Chondrocyte (in vitro differentiated cells): ENCODE measurements around the gene SKAP1. TPM values are rescaled to one million over a fixed set of nuclear protein-coding genes. Genes with fewer than 3 reads are reported as not detected.

Source experiments
- DNase-seq: peaks from one replicate; pipeline ENCODE4 v3.0.0; 2021; ENCODE audit warnings: mixed read lengths, low spot score
- H3K27ac Mint-ChIP-seq: one replicate; pipeline ENCODE4 v1.8.0; 2021; ENCODE audit warnings: mild to moderate bottlenecking, moderate library complexity, mixed read lengths; ENCODE audit not compliant: unreplicated experiment
- H3K27me3 Mint-ChIP-seq: 2 replicates; pipeline ENCODE4 v1.8.0; 2021; ENCODE audit warnings: low read depth, mixed read lengths
- H3K36me3 Mint-ChIP-seq: 2 replicates; pipeline ENCODE4 v1.8.0; 2021; ENCODE audit warnings: low read depth, mixed read lengths
- H3K4me1 Mint-ChIP-seq: 2 replicates; pipeline ENCODE4 v1.8.0; 2021; ENCODE audit warnings: low read depth, mild to moderate bottlenecking, mixed read lengths
- H3K4me3 Mint-ChIP-seq: one replicate; pipeline ENCODE4 v1.8.0; 2021; ENCODE audit warnings: mild to moderate bottlenecking, moderate library complexity, mixed read lengths; ENCODE audit not compliant: unreplicated experiment
- H3K9me3 Mint-ChIP-seq: 2 replicates; pipeline ENCODE4 v1.8.0; 2021; ENCODE audit warnings: low read depth, mixed read lengths
- total RNA-seq: library from RNA; stranded (reverse); gene quantifications from 3 replicates; pipeline ENCODE4 v1.2.1, GENCODE V29; 2021
- TF ChIP-seq, protein P1 (sequence below): fragments of 200-600 bp; sonication (generic); IDR thresholded peaks from 2 replicates; pipeline ENCODE4 v1.5.0; 2021; ENCODE audit warnings: antibody characterized with exemption, mild to moderate bottlenecking, moderate library complexity

The SKAP1 gene
- total RNA-seq, 1 donor from 2014 or later = not detected

DNA sequence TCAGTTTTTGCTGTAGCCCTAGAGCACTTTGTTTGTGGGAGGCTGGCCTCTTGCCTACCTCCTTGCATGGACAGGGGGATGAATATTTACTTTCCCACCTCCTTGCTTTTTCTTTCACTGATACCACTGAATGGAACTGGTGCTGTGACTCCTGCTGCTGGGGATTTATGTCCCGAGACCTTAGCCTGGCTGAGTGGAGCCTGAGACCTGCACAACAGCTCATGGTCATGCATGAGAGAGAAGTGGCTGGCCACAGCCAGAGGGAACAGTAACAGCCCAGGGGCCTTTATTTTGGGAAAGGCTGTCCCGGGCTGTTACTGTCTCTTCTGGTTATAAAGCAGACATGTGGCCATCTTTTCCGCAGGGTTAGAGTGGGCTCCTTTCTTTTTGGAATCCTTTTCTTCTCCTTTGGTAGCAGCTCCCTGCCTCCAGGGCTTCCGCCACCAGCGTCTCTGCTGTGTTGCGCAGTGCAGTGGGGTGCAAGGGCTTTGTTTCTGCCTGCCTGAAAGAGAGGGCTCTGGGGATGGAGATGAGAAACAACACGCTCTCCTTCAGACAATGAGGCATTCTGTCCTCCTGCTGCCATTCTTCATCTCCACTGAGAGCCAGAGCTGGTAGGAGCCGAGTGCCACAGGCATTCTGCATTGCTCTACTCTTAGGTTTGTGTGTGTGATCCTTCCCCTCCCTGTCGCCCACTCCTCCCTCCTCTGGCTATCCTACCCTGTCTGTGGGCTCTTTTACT is 307.9 kb downstream of the SKAP1 start:
- peaks cover 16% of the 10 kb centered on the region for H3K4me1 Mint-ChIP-seq
- no peaks in the 10 kb centered on the region for H3K27me3 Mint-ChIP-seq
- peaks cover 26% of the 10 kb centered on the region for H3K36me3 Mint-ChIP-seq
- H3K27ac Mint-ChIP-seq = no peak overlapping the region
- H3K9me3 Mint-ChIP-seq = no peaks in the 10 kb centered on the region
- no peak for DNase-seq
- no peak overlapping the region for H3K4me3 Mint-ChIP-seq
- TF ChIP-seq, protein P1, sequence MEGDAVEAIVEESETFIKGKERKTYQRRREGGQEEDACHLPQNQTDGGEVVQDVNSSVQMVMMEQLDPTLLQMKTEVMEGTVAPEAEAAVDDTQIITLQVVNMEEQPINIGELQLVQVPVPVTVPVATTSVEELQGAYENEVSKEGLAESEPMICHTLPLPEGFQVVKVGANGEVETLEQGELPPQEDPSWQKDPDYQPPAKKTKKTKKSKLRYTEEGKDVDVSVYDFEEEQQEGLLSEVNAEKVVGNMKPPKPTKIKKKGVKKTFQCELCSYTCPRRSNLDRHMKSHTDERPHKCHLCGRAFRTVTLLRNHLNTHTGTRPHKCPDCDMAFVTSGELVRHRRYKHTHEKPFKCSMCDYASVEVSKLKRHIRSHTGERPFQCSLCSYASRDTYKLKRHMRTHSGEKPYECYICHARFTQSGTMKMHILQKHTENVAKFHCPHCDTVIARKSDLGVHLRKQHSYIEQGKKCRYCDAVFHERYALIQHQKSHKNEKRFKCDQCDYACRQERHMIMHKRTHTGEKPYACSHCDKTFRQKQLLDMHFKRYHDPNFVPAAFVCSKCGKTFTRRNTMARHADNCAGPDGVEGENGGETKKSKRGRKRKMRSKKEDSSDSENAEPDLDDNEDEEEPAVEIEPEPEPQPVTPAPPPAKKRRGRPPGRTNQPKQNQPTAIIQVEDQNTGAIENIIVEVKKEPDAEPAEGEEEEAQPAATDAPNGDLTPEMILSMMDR = no peak

DNA sequence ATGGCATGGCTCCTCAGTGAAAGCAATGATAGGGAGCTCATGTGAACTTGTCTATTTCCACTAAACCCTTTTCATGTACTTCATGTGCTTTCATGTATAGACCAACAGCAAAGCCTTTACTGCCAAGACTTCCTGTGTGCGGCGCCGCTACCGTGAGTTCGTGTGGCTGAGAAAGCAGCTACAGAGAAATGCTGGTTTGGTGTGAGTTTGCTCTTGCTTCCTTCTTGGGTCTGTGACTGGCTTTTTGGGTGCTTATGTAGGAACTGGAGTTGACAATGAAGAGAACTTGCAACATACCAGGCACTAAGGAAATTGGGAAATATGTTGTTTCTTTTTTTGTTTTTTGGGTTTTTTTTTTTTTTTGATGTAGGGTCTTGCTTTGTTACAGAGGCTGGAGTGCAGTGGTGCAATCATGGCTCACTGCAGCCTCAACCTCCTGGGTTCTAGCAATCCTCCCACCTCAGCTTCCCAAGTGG is 316.8 kb downstream of the SKAP1 start:
- no peak for DNase-seq
- Mint-ChIP-seq H3K4me3 (no peak overlapping the region), H3K27me3 (no peaks in the 10 kb centered on the region), H3K27ac (peak overlapping the region; percentile 58), H3K36me3 (peaks cover 7% of the 10 kb centered on the region), H3K9me3 (no peaks in the 10 kb centered on the region), H3K4me1 (peaks cover 26% of the 10 kb centered on the region)
- TF ChIP-seq, protein P1 = no peak

DNA sequence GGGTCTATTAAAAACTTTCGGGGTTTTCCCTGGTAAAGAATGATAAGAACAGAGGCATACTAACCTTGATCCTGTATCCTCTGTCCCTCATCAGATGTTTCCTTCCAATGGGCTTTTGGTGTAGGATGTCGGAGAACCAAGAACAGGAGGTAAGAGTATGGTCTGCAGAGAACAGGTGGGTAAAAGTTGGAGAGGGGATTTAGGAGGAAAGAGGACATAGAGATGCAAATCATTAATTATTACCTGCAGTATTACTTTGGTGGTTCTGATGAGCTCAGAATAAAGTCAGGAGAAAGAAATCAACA is 318.1 kb downstream of the SKAP1 start:
- TF ChIP-seq, protein P1 = no peak
- Mint-ChIP-seq H3K4me1 (peaks cover 33% of the 10 kb centered on the region), H3K4me3 (no peak overlapping the region), H3K9me3 (no peaks in the 10 kb centered on the region), H3K27me3 (no peaks in the 10 kb centered on the region), H3K36me3 (peaks cover 6% of the 10 kb centered on the region), H3K27ac (no peak overlapping the region)
- no peak for DNase-seq

DNA sequence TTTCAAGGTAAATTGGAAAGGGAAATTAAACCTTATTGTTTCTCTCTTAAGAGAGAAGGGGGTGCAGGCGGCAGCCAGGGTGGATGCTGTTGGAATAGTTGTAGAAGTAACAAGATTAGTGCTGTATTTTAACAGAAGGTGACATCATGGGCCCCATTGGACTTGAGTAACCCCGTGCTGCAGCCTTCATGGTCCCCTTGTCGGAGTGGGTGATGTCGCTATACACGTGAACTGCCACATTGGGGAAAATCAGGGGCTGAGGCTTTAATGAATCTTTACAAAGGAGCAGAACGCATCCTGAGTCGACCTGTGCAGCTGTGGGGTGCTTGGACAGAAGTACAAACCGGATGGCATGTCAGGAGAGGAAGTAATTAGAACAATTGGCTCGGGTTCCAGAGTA is 319.3 kb downstream of the SKAP1 start:
- DNase-seq = peak; percentile 28
- TF ChIP-seq, protein P1 = no peak
- Mint-ChIP-seq H3K36me3 (peaks cover 6% of the 10 kb centered on the region), H3K27ac (no peak overlapping the region), H3K27me3 (no peaks in the 10 kb centered on the region), H3K4me3 (no peak overlapping the region), H3K9me3 (no peaks in the 10 kb centered on the region), H3K4me1 (peaks cover 36% of the 10 kb centered on the region)

DNA sequence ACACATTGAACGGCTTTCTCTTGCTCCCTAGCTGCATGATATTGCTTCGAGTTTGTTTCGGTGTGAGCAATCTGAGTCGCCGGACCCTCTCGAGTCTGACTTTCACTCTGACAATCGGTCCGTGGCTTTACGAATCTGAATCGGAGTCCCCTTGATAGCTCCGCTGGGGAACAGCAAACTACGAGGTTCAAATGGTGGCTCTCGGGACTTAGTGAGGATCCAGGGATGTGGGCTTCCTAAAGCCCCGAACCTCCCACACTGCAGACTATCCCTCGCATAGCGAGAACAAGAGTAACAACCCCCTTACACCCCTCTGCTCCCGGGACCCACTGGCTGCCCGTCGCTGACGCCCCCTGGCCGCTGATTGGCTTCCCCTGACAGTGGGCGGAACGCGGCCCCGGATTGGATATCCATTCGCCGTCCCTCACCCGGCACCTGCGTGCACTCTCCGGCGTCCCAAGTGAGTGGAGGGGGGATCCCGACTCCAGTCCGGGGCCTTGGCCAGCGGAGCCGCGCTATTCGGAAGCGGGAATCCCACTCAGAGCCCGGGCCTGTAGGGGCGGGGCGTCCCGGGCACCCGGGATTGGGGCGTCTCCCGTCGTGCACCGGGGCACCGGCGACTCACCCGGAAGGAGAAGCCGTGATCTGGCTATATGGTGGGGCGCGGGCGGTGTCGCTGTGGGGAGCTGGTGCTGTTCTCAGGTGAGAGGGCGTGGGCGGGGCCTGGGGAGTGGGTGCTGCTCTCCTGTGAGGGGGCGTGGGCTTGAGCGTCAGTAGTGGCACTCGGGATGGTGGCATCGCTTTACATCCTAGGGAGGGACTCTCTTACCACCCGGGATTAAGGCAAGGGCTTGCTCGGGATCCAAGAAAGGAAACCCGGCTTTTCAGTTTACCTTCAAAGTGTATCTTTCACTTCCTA is 322.6 kb downstream of the SKAP1 start, which contains the start of gene SNX11:
Gene SNX11 (plus strand): TSS at position 630 of the 919 bp plus-strand sequence. CDS start 4,278 bp downstream, outside the sequence.
- peak within 1 kb of the TSS; percentile 90 for H3K4me3 Mint-ChIP-seq

More for the DNA sequence above, 322.6 kb downstream of the SKAP1 start, which contains the start of gene SNX11:
- TF ChIP-seq, protein P1 = peak; percentile 46
- Mint-ChIP-seq H3K27me3 (no peaks in the 10 kb centered on the region), H3K36me3 (peaks cover 4% of the 10 kb centered on the region), H3K9me3 (no peaks in the 10 kb centered on the region), H3K4me1 (peaks cover 36% of the 10 kb centered on the region), H3K27ac (peak within 1 kb of the TSS; percentile 87)
- DNase-seq = peak; percentile 95
